Adrenal gland (tissue), 5 donors: ENCODE results near the gene MAP3K20.

Experiments
- POLR2A ChIP-seq, 2 donors: fragments of 450-650 bp; IDR thresholded peaks; one replicate each; pipeline ENCODE4 v1.6.1; 2017; ENCODE audit warnings: antibody characterized with exemption in 2 of 2, mild to moderate bottlenecking in 2 of 2, moderate library complexity in 1 of 2
- TF ChIP-seq, protein P1 (sequence below), 6 experiments: fragments of 450-650 bp in 4 of 6; fragments of 200-600 bp in 2 of 6; sonication (generic) in 1 of 6; IDR thresholded peaks; 1 replicate in 5 of 6; 2 replicates in 1 of 6; pipeline versions ENCODE4 v1.5.1 to v1.8.0; 2016 to 2021; ENCODE audit warnings: antibody characterized with exemption in 6 of 6, mild to moderate bottlenecking in 2 of 6, moderate library complexity in 1 of 6
- donor health status: DM: no; HTN: no; CAD: no.

DNA sequence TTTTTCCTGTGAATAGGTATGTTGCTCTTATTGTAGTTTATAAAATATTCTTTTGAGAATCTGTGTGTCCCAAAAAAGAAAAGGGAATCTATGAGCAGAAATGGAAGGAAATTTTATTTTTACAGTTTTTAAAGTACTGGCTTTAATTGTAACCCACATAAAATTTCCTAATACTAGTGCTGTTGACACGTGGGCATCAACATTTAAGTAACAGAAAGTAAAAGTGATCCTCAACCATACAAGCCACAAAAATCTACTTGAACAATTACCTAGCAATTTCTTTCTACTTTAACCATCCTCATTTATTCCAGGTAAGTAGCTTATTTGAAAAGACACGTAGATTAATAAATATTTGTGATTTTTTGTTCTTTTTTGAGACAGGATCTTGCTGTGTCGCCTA is 62.0 kb downstream of the MAP3K20 start:
- TF ChIP-seq, protein P1, sequence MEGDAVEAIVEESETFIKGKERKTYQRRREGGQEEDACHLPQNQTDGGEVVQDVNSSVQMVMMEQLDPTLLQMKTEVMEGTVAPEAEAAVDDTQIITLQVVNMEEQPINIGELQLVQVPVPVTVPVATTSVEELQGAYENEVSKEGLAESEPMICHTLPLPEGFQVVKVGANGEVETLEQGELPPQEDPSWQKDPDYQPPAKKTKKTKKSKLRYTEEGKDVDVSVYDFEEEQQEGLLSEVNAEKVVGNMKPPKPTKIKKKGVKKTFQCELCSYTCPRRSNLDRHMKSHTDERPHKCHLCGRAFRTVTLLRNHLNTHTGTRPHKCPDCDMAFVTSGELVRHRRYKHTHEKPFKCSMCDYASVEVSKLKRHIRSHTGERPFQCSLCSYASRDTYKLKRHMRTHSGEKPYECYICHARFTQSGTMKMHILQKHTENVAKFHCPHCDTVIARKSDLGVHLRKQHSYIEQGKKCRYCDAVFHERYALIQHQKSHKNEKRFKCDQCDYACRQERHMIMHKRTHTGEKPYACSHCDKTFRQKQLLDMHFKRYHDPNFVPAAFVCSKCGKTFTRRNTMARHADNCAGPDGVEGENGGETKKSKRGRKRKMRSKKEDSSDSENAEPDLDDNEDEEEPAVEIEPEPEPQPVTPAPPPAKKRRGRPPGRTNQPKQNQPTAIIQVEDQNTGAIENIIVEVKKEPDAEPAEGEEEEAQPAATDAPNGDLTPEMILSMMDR (IDR thresholded peaks at IDR 0.05) = no peak
- no peak for TF ChIP-seq POLR2A (IDR thresholded peaks at IDR 0.05)
